Fibroblast of the aortic adventitia (primary cell): Measurements from ENCODE around the gene NPIPA5. TPM values are rescaled to one million over a fixed set of nuclear protein-coding genes. Genes with fewer than 3 reads are reported as not detected.
A peak's percentile ranks its signal among the peaks of the same experiment; 100 is the strongest.
"Not testable (repeated sequence)": the region's sequence is repeated elsewhere in the genome, so short reads cannot be mapped to it uniquely, and the experiment has no call there.

Source experiments
- DNase-seq: peaks from one replicate; pipeline ENCODE4 v3.0.0-alpha.2; 2010; ENCODE audit warnings: low read depth
- H3K4me3 ChIP-seq: 2 replicates; pipeline ENCODE4 v1.5.1; 2011; ENCODE audit warnings: low read depth, mild to moderate bottlenecking, control low read depth, low read length, moderate library complexity
- CTCF ChIP-seq: IDR thresholded peaks from 2 replicates; pipeline ENCODE4 v1.5.1; 2011; ENCODE audit warnings: mild to moderate bottlenecking, low read length, control low read depth, inconsistent platforms; ENCODE audit not compliant: insufficient read depth
- total RNA-seq: library from RNA; depleted of rRNA; stranded (reverse); fragments of >200 nt; gene quantifications from 2 replicates; pipeline ENCODE4 v1.2.3, GENCODE V29; 2012; ENCODE audit warnings: low replicate concordance

NPIPA5 gene
- 0.54 TPM in 1 of 2 replicates, not detected in the other for total RNA-seq

- not testable (repeated sequence) for DNase-seq, H3K4me3 ChIP-seq
Measured at GRCh38 chr16:15378194-15378593, at the start of gene NPIPA5. NPIPA5 (minus strand) TSS chr16:15378294; CDS start chr16:15378294, 0 bp downstream.

GRCh38 chr16:15427648-15428239 lies 49.6 kb upstream of the NPIPA5 start:
- DNase-seq: peak; percentile 90
- TF ChIP-seq CTCF: peak; percentile 70
- H3K4me3 ChIP-seq: peak overlapping the region; percentile 13

GRCh38 chr16:15426796-15427195 lies 48.7 kb upstream of the NPIPA5 start:
- no peak for DNase-seq
- no peak for TF ChIP-seq CTCF
- H3K4me3 ChIP-seq: no peak overlapping the region

DNA sequence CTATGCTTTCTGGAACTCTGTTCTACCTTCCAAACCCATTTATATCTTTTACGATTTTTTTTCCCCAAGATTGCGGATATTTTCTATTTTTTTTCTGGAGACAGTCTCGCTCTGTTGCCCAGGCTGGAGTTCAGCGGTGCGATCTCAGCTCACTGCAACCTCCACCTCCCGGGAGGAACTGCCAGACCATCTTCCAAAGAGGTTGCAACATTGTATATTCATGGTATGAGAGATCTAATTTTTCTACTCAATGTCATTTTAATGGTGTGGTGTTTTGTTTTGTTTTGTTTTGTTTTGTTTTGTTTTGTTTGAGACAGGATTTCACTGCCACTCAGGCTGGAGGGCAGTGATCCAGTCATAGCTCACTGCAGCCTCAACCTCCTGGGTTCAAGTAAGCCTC lies 47.8 kb upstream of the NPIPA5 start:
- H3K4me3 ChIP-seq: no peak overlapping the region
- TF ChIP-seq CTCF: no peak
- no peak for DNase-seq

DNA sequence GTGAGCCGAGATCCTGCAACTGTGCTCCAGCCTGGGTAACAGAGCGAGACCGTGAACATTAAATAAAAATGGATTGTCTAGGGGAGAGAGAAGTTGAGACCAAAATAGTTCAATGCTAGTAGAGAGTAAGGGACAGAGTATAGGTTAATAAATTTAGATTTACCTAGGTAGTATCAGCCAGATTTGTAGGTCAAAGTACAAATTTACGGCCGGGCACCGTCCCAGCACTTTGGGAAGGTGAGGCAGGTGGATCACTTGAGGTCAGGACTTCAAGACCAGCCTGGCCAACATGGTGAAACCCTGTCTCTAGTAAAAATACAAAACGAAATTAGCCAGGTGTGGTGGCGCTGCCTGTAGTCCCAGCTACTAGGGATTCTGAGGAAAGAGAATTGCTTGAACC lies 44.1 kb upstream of the NPIPA5 start:
- TF ChIP-seq CTCF: no peak
- H3K4me3 ChIP-seq: no peak overlapping the region
- DNase-seq: no peak

DNA sequence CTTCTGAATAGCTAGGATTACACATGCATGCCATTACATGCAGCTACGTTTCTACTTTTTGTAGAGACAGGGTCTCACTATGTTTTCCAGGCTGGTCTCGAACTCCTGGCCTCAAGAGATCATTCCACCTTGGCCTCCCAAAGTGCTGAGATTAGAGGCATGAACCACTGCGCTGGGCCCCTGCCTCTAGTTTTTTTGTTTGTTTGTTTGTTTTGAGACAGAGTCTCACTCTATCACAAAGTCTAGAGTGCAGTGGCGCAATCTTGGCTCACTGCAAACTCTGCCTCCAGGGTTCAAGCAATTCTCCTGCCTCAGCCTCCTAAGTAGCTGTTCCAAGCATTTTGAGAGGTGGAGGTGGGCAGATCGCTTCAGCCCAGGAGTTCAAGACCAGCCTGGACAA lies 43.6 kb upstream of the NPIPA5 start:
- not testable (repeated sequence) for DNase-seq, H3K4me3 ChIP-seq

DNA sequence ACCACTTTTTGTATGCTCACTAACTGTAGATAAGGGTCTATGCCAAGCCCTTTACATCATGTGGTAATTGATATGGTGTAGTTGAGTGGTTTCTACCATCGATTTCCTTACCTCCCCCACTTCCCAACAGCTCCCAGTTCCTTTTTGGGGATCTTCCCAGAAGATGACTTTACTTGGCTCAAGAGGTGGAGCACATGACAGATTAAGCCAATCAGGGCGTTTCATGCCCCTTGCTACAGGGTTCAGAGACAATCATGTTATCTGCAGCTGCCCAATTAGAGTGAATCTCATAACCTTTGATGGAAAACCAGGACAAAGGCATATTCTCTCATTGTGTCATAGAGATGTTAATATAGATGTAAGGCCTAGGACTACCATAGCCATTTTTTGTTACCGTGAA lies 40.1 kb upstream of the NPIPA5 start:
- no peak for TF ChIP-seq CTCF
- no peak overlapping the region for H3K4me3 ChIP-seq
- no peak for DNase-seq

DNA sequence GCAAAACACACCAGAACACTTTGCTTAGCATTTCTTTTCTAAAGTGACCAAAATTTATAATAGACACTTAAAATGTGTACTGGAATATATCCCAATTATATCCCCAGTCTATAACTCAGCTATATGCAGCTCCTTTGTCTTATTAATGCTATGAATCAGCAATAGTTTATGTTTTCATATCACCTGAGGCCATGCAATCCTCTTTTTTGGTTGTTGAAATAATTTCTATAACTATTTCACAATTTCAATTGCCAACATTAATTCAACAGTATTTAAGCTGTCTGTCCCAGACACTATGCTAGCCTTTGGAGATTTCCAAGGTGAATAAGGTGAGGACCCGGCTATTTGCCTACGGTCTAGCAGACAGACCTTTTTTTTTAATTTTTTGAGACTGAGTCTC lies 39.1 kb upstream of the NPIPA5 start:
- no peak for DNase-seq
- no peak for TF ChIP-seq CTCF
- no peak overlapping the region for H3K4me3 ChIP-seq
